K562 (cell line): Measurements from ENCODE around the gene NBPF8. TPM values are rescaled to one million over a fixed set of nuclear protein-coding genes. Genes with fewer than 3 reads are reported as not detected.
"Not testable (repeated sequence)": the region's sequence is repeated elsewhere in the genome, so short reads cannot be mapped to it uniquely, and the experiment has no call there.

Experiments
- ATAC-seq: fragments of 200-7000 bp; cut with Tn5 transposase; 3 replicates; pipeline ENCODE4 v1.9.1; 2020; ENCODE audit warnings: moderate library complexity
- Bru-seq: library from RNA; stranded (reverse); fragments of 400-500 nt; gene quantifications from one replicate; lab custom pipeline; 2021; lab: Mats Ljungman, UMichigan
- BruChase-seq, 2 experiments: library from RNA; stranded (reverse); fragments of 400-500 nt; gene quantifications; one replicate each; lab custom pipeline; 2021; lab: Mats Ljungman, UMichigan
- BruUV-seq: library from RNA; stranded (reverse); fragments of 400-500 nt; replicated peaks from 2 replicates; lab custom pipeline; 2021; lab: Mats Ljungman, UMichigan
- CTCF ChIA-PET: fragments of 300-600 bp; formaldehyde crosslinking; extraction: SDS; loops from one replicate; lab custom pipeline; 2021; ENCODE audit warnings: low intra/inter-chr PET ratio; lab: Yijun Ruan, JAX
- POLR2A ChIA-PET: fragments of 300-600, 350-650 bp; sonication (Branson Sonifier 250); formaldehyde crosslinking; extraction: SDS; loops from one replicate; lab custom pipeline; 2021; ENCODE audit warnings: antibody characterized with exemption, inconsistent platforms; lab: Yijun Ruan, JAX
- DNase-seq, 4 experiments: peaks; one replicate each; pipeline versions ENCODE4 v3.0.0 to v3.0.0-alpha.2; 2011 to 2018; ENCODE audit warnings: low spot score in 3 of 4, mixed read lengths in 3 of 4; ENCODE audit errors: extremely low read depth in 1 of 4
- FAIRE-seq: peaks from 2 replicates; lab custom pipeline; 2011; peaks lifted over from hg19 to GRCh38; lab: Jason Lieb, UNC
- H2AFZ ChIP-seq: 2 replicates; pipeline ENCODE4 v1.6.0; 2011; ENCODE audit warnings: low read depth, low read length, control low read depth, inconsistent platforms
- H3K27ac ChIP-seq: fragments of 200-600 bp; 3 replicates; pipeline ENCODE4 v1.8.0; 2011; ENCODE audit warnings: low read depth, mild to moderate bottlenecking, control low read depth, inconsistent platforms, low read length, moderate library complexity, mixed read lengths; ENCODE audit errors: extremely low read depth
- H3K27me3 ChIP-seq, 2 experiments: fragments of 300-600 bp in 1 of 2; 2 replicates in 1 of 2; 3 replicates in 1 of 2; pipeline versions ENCODE4 v1.6.0 to v1.8.0; 2011; ENCODE audit warnings: inconsistent platforms in 2 of 2, low read length in 2 of 2, mild to moderate bottlenecking in 1 of 2, mixed read lengths in 1 of 2, moderate library complexity in 1 of 2; ENCODE audit not compliant: control insufficient read depth in 2 of 2, insufficient read depth in 2 of 2
- H3K36me3 ChIP-seq: fragments of 300-600 bp; 3 replicates; pipeline ENCODE4 v1.8.0; 2011; ENCODE audit warnings: mild to moderate bottlenecking, low read length, inconsistent platforms; ENCODE audit not compliant: control insufficient read depth, insufficient read depth
- H3K4me1 ChIP-seq, 2 experiments: fragments of 200-600 bp in 1 of 2; replicated peaks in 1 of 2; 2 replicates in 1 of 2; 3 replicates in 1 of 2; pipeline versions ENCODE4 v1.5.1 to v1.8.0; 2011; ENCODE audit warnings: inconsistent platforms in 2 of 2, low read length in 2 of 2, mild to moderate bottlenecking in 1 of 2, mixed read lengths in 1 of 2, moderate library complexity in 1 of 2; ENCODE audit not compliant: control insufficient read depth in 2 of 2, insufficient read depth in 2 of 2
- H3K4me2 ChIP-seq: 2 replicates; pipeline ENCODE4 v1.6.1; 2011; ENCODE audit warnings: low read length, control low read depth, inconsistent platforms, mixed read lengths; ENCODE audit not compliant: insufficient read depth
- H3K4me3 ChIP-seq: fragments of 200-600 bp; sonication (generic), shearing (Covaris generic); 2 replicates; pipeline ENCODE4 v1.5.1; 2016; ENCODE audit warnings: control low read depth, inconsistent platforms
- H3K79me2 ChIP-seq: fragments of 200-600 bp; 3 replicates; pipeline ENCODE4 v1.8.0; 2011; ENCODE audit warnings: low read length, inconsistent platforms; ENCODE audit not compliant: control insufficient read depth, insufficient read depth
- H3K9ac ChIP-seq, 2 experiments: 2 replicates each; pipeline versions ENCODE4 v1.6.0 to v1.6.1; 2011; ENCODE audit warnings: low read depth in 2 of 2, low read length in 2 of 2, control low read depth in 1 of 2, inconsistent platforms in 1 of 2, mild to moderate bottlenecking in 1 of 2, mixed read lengths in 1 of 2; ENCODE audit not compliant: insufficient read depth in 1 of 2
- H3K9me1 ChIP-seq: one replicate; pipeline ENCODE4 v1.6.0; 2011; ENCODE audit warnings: inconsistent platforms, mild to moderate bottlenecking, low read length, moderate library complexity; ENCODE audit not compliant: control insufficient read depth, insufficient read depth
- H3K9me3 ChIP-seq: replicated peaks from 2 replicates; pipeline ENCODE4 v1.5.1; 2011; ENCODE audit warnings: low read depth, low read length, inconsistent platforms; ENCODE audit not compliant: control insufficient read depth, insufficient read depth
- H4K20me1 ChIP-seq: replicated peaks from 2 replicates; pipeline ENCODE4 v1.6.1; 2011; ENCODE audit warnings: low read length, inconsistent platforms, mixed read lengths; ENCODE audit not compliant: control insufficient read depth, insufficient read depth
- DACH1 ChIP-seq: fragments of 450-650 bp; IDR thresholded peaks from 2 replicates; pipeline ENCODE4 v1.6.1; 2018; ENCODE audit not compliant: partially characterized antibody
- E2F6 ChIP-seq, 2 experiments: IDR thresholded peaks; 2 replicates each; pipeline ENCODE4 v1.6.1; 2011; ENCODE audit warnings: borderline replicate concordance in 1 of 2, control low read depth in 1 of 2, low read depth in 1 of 2, low read length in 1 of 2, mild to moderate bottlenecking in 1 of 2, mixed read lengths in 1 of 2, moderate library complexity in 1 of 2; ENCODE audit not compliant: insufficient read depth in 1 of 2, insufficient read length in 1 of 2, poor library complexity in 1 of 2, severe bottlenecking in 1 of 2; ENCODE audit errors: extremely low read depth in 1 of 2
- ERF ChIP-seq: fragments of 450-650 bp; formaldehyde crosslinking; IDR thresholded peaks from 2 replicates; pipeline ENCODE4 v1.4.0; 2020; ENCODE audit warnings: mild to moderate bottlenecking, mixed read lengths
- HDAC1 ChIP-seq, 2 experiments: fragments of 450-650 bp; IDR thresholded peaks; 2 replicates each; pipeline ENCODE4 v1.6.1; 2016 to 2017; ENCODE audit warnings: inconsistent platforms in 1 of 2, mild to moderate bottlenecking in 1 of 2, moderate library complexity in 1 of 2
- MNT ChIP-seq, 2 experiments: fragments of 450-650 bp; conservative IDR thresholded peaks; 2 replicates each; pipeline ENCODE4 v1.6.1; 2017; ENCODE audit warnings: mild to moderate bottlenecking in 2 of 2, moderate library complexity in 2 of 2
- NR4A1 ChIP-seq, 2 experiments: fragments of 250-450 bp in 1 of 2; fragments of 450-650 bp in 1 of 2; sonication (Bioruptor Pico) in 1 of 2; IDR thresholded peaks; 2 replicates each; pipeline versions ENCODE4 v1.4.0 to v1.6.1; 2016 to 2020; ENCODE audit warnings: mild to moderate bottlenecking in 2 of 2, missing compliant biosample characterization in 1 of 2, missing genetic modification characterization in 1 of 2, moderate library complexity in 1 of 2
- RBFOX2 ChIP-seq: fragments of 200-400 bp; formaldehyde crosslinking; IDR thresholded peaks from 2 replicates; pipeline ENCODE4 v1.6.1; 2017; ENCODE audit warnings: low read depth, mild to moderate bottlenecking, low read length, moderate library complexity
- SUPT5H ChIP-seq: fragments of 450-650 bp; IDR thresholded peaks from 2 replicates; pipeline ENCODE4 v1.6.1; 2016
- TFAP4 ChIP-seq: sonication (generic); formaldehyde crosslinking; IDR thresholded peaks from 2 replicates; pipeline ENCODE4 v1.8.0; 2022; ENCODE audit warnings: missing genetic modification reagents, mild to moderate bottlenecking, moderate library complexity, borderline replicate concordance
- ZBTB2 ChIP-seq: fragments of 450-650 bp; IDR thresholded peaks from 2 replicates; pipeline ENCODE4 v1.6.1; 2016; ENCODE audit warnings: antibody characterized with exemption
- WGBS: fragments of 100-300 bp; shearing (Covaris generic); methylation state at CpG from one replicate; pipeline ENCODE4 v1.1.6; 2016; ENCODE audit warnings: low coverage, mixed read lengths; ENCODE audit not compliant: insufficient coverage; ENCODE audit errors: missing lambda C conversion rate; 5-methylcytosine and 5-hydroxymethylcytosine counted together
- in situ Hi-C: fragments of 300-500 bp; cut with MboI; formaldehyde crosslinking; loops from 4 replicates; pipeline ENCODE4 v1.15.0; 2018; ENCODE audit warnings: inconsistent platforms, mixed read lengths
- intact Hi-C: fragments of 100-400 bp; cut with micrococcal nuclease; formaldehyde crosslinking; loops from 2 replicates; pipeline ENCODE4 v1.14.2; 2022
- long read RNA-seq, 3 experiments: library from polyadenylated mRNA in 2 of 3; library from RNA in 1 of 3; unstranded in 2 of 3; stranded (forward) in 1 of 3; transcript quantifications; one replicate each; pipeline ENCODE4 v2.0.0, GENCODE V29; 2019 to 2022
- polyA minus RNA-seq, 3 experiments: library from RNA; depleted of rRNA, polyadenylated mRNA; stranded (reverse); fragments of >200 nt; gene quantifications; 2 replicates each; pipeline ENCODE4 v1.2.3, GENCODE V29; 2011
- polyA plus RNA-seq, 8 experiments: library from polyadenylated mRNA; depleted of rRNA in 4 of 8; stranded (reverse) in 5 of 8; unstranded in 3 of 8; fragments of >200 nt; fragmentation: Nextera tagmentation in 2 of 8; fragmentation: Illumina TruSeq in 1 of 8; extraction: Ambion mirVana in 2 of 8; extraction: Trizol in 1 of 8; gene quantifications; 2 replicates each; pipeline versions ENCODE4 v1.2.1 to v1.2.3, GENCODE V29; 2011 to 2014; ENCODE audit warnings: inconsistent platforms in 1 of 8, missing spikeins in 1 of 8
- total RNA-seq, 7 experiments: library from RNA; depleted of rRNA in 6 of 7; stranded (reverse); fragments of >200 nt in 6 of 7; fragmentation: Illumina TruSeq in 2 of 7; extraction: Trizol in 2 of 7; gene quantifications; 2 replicates each; pipeline versions ENCODE4 v1.2.1 to v1.2.3, GENCODE V29; 2011 to 2021; ENCODE audit warnings: low replicate concordance in 1 of 7

Gene NBPF8
- 23.1 and 43.4 TPM in 2 replicates for total RNA-seq (2011; cell fraction: chromatin; rRNA removed; ENCODE audit: low replicate concordance)
- total RNA-seq (2011; cell fraction: nucleolus; rRNA removed): 10.0 and 13.4 TPM in 2 replicates
- 16.6 and 19.8 TPM in 2 replicates for total RNA-seq (2011; cell fraction: nucleoplasm; rRNA removed)
- total RNA-seq (2014; rRNA removed) (3.7 and 4.5 TPM in 2 replicates), total RNA-seq (2014; rRNA removed; fragmentation: Illumina TruSeq; extraction: Trizol) (6.8 and 7.1 TPM in 2 replicates), total RNA-seq (2015; rRNA removed; fragmentation: Illumina TruSeq; extraction: Trizol) (7.1 TPM in 2 replicates), total RNA-seq (2021) (4.3 and 4.9 TPM in 2 replicates), polyA plus RNA-seq (2011; rRNA removed) (11.4 and 14.7 TPM in 2 replicates), polyA plus RNA-seq (2014; fragmentation: Illumina TruSeq; extraction: Trizol) (8.0 and 10.0 TPM in 2 replicates), polyA plus RNA-seq (2014; fragmentation: Nextera tagmentation; extraction: Ambion mirVana) (1 to 10 TPM; 1.7 to 2.8 TPM), polyA plus RNA-seq (2014; rRNA removed) (9.1 TPM in 2 replicates), polyA minus RNA-seq (2011; rRNA and poly(A)+ RNA removed) (6.7 and 8.2 TPM in 2 replicates), Bru-seq, nascent RNA (percentile 56 among the genes with signal in this experiment), BruChase-seq, experiment 1, labeled RNA remaining after a 2-hour chase (percentile 56 among the genes with signal in this experiment), BruChase-seq, experiment 2, labeled RNA remaining after a 6-hour chase (percentile 62 among the genes with signal in this experiment)
- polyA plus RNA-seq (2011; cell fraction: cytosol; rRNA removed): 4.2 and 5.0 TPM in 2 replicates
- polyA plus RNA-seq (2011; cell fraction: nucleus; rRNA removed): 36.2 and 52.5 TPM in 2 replicates
- polyA plus RNA-seq (2012): 5.7 and 12.1 TPM in 2 replicates
- polyA minus RNA-seq (2011; cell fraction: cytosol; rRNA and poly(A)+ RNA removed): 2.1 and 2.5 TPM in 2 replicates
- 6.6 and 8.3 TPM in 2 replicates for polyA minus RNA-seq (2011; cell fraction: nucleus; rRNA and poly(A)+ RNA removed)
- long read RNA-seq, experiment 1, partial matches to known transcripts: 8 of 20 reads
- long read RNA-seq, experiment 1, other reads (novel, unspliced or antisense): 12 of 20 reads
- long read RNA-seq, experiment 2, partial matches to known transcripts: 0 of 1 reads
- long read RNA-seq, experiment 2, other reads (novel, unspliced or antisense): 1 of 1 reads
- long read RNA-seq, experiment 3, partial matches to known transcripts: 0 of 2 reads
- long read RNA-seq, experiment 3, other reads (novel, unspliced or antisense): 2 of 2 reads

- H3K79me2 ChIP-seq; H3K36me3 ChIP-seq; H4K20me1 ChIP-seq; H3K27ac ChIP-seq; POLR2A ChIA-PET; CTCF ChIA-PET; H3K9me1 ChIP-seq; H3K4me1 ChIP-seq; intact Hi-C loops; H3K27me3 ChIP-seq; FAIRE-seq; BruUV-seq; H3K9me3 ChIP-seq; in situ Hi-C loops; TF ChIP-seq NR4A1 (tag; IDR thresholded peaks at IDR 0.05): not testable (repeated sequence)
- 0% methylated on average over 40 of the region's 64 CpGs for WGBS
- Histone ChIP-seq H3K9ac (peak within 1 kb of the TSS; percentile 34 to 85; a peak in 2 of 4 replicates), H2AFZ (peak within 1 kb of the TSS; percentile 81), H3K4me3 (peak within 1 kb of the TSS; percentile 57), H3K4me2 (peak within 1 kb of the TSS; percentile 71)
- DNase-seq (peak in 1 of 4 experiments; percentile 81), ATAC-seq (peak; percentile 100)
- 0 out of 2 replicates have a peak, but pooled peaks have one; percentile 38 for TF ChIP-seq ERF (CRISPR knock-in tag)
- TF ChIP-seq DACH1: peak; percentile 9
- peak; percentile 65; the same call in 1 of the 2 replicates for TF ChIP-seq TFAP4 (CRISPR knock-in tag)
- TF ChIP-seq HDAC1 (IDR thresholded peaks at IDR 0.05): peak in 1 of 2 experiments; percentile 45; a peak in 2 of 4 replicates
- 0 out of 2 replicates have a peak, but pooled peaks have one; percentile 55 for TF ChIP-seq NR4A1 (CRISPR knock-in tag; IDR thresholded peaks at IDR 0.05)
- TF ChIP-seq SUPT5H: peak; percentile 29; the same call in 1 of the 2 replicates
- peak; percentile 66; the same call in 1 of the 2 replicates for TF ChIP-seq ZBTB2
- TF ChIP-seq RBFOX2: peak; percentile 60; the same call in 1 of the 2 replicates
- peak in 1 of 2 experiments; percentile 14 for TF ChIP-seq E2F6 (IDR thresholded peaks at IDR 0.05; ENCODE audit: borderline replicate concordance in 1 of 2, extremely low read depth in 1 of 2, insufficient read depth in 1 of 2, insufficient read length in 1 of 2, low read depth in 1 of 2, low read length in 1 of 2, poor library complexity in 1 of 2, severe bottlenecking in 1 of 2)
- TF ChIP-seq MNT (conservative IDR thresholded peaks at IDR 0.05): 0 out of 4 replicates have a peak, but pooled peaks of 1 of the 2 experiments have one; percentile 18
These were observed at the start of gene NBPF8 for GRCh38 chr1:120414911-120415480. TSS of gene NBPF8 (plus strand) at chr1:120415035. CDS start at chr1:120436523, 21,488 bp downstream.
